PC-3 (cell line): ENCODE results near the gene APOA1. TPM values are rescaled to one million over a fixed set of nuclear protein-coding genes. Genes with fewer than 3 reads are reported as not detected.
"Not testable (repeated sequence)": the region's sequence is repeated elsewhere in the genome, so short reads cannot be mapped to it uniquely, and the experiment has no call there.

Source experiments
- ATAC-seq: fragments of 200-7000 bp; cut with Tn5 transposase; 2 replicates; pipeline ENCODE4 v1.9.1; 2020; ENCODE audit warnings: mild to moderate bottlenecking, moderate library complexity
- BruUV-seq: library from RNA; stranded (reverse); fragments of 400-500 nt; replicated peaks from 2 replicates; lab custom pipeline; 2021; lab: Mats Ljungman, UMichigan
- CTCF ChIA-PET: fragments of 300-600 bp; sonication (Branson Sonifier 250); formaldehyde crosslinking; loops from one replicate; lab custom pipeline; 2022; ENCODE audit warnings: antibody characterized with exemption; lab: Charles Lee
- POLR2A ChIA-PET: fragments of 300-600 bp; sonication (Branson Sonifier 250); formaldehyde crosslinking; loops from one replicate; lab custom pipeline; 2022; ENCODE audit warnings: antibody characterized with exemption; ENCODE audit not compliant: unreplicated experiment; lab: Charles Lee
- DNase-seq: peaks from one replicate; pipeline ENCODE4 v3.0.0-alpha.2; 2015
- H2AFZ ChIP-seq: fragments of 300-600 bp; sonication (generic); 2 replicates; pipeline ENCODE4 v1.6.0; 2016; ENCODE audit warnings: antibody characterized with exemption, low read length
- H3F3A ChIP-seq: fragments of 300-600 bp; sonication (generic); one replicate; pipeline ENCODE4 v1.6.0; 2017; ENCODE audit warnings: antibody characterized with exemption, low read length, control low read depth, mild to moderate bottlenecking; ENCODE audit not compliant: unreplicated experiment
- H3K27ac ChIP-seq: fragments of 300-600 bp; sonication (generic); 2 replicates; pipeline ENCODE4 v1.5.1; 2016; ENCODE audit warnings: mild to moderate bottlenecking, low read length
- H3K27me3 ChIP-seq: fragments of 300-600 bp; sonication (generic); 2 replicates; pipeline ENCODE4 v1.6.1; 2016; ENCODE audit warnings: low read length, mixed read lengths
- H3K36me3 ChIP-seq: fragments of 300-600 bp; sonication (generic); 2 replicates; pipeline ENCODE4 v1.6.1; 2016; ENCODE audit warnings: low read depth, mixed run types, low read length, mixed read lengths
- H3K4me1 ChIP-seq: fragments of 300-600 bp; sonication (generic); 2 replicates; pipeline ENCODE4 v1.5.1; 2016; ENCODE audit warnings: low read length; ENCODE audit not compliant: insufficient read depth
- H3K4me2 ChIP-seq: fragments of 300-600 bp; sonication (generic); 2 replicates; pipeline ENCODE4 v1.6.0; 2016; ENCODE audit warnings: low read length
- H3K4me3 ChIP-seq: fragments of 300-600 bp; sonication (generic); 2 replicates; pipeline ENCODE4 v1.5.1; 2016; ENCODE audit warnings: mild to moderate bottlenecking, low read length, mixed read lengths
- H3K79me2 ChIP-seq: fragments of 300-600 bp; sonication (generic); 2 replicates; pipeline ENCODE4 v1.6.1; 2017; ENCODE audit warnings: low read length, mixed read lengths
- H3K9ac ChIP-seq: fragments of 300-600 bp; sonication (generic); 2 replicates; pipeline ENCODE4 v1.6.0; 2016; ENCODE audit warnings: mild to moderate bottlenecking, low read length
- H3K9me2 ChIP-seq: fragments of 300-600 bp; sonication (generic); replicated peaks from 2 replicates; pipeline ENCODE4 v1.6.1; 2016; ENCODE audit warnings: mixed run types, low read length, mixed read lengths
- H3K9me3 ChIP-seq: fragments of 300-600 bp; sonication (generic); 2 replicates; pipeline ENCODE4 v1.6.1; 2016; ENCODE audit warnings: low read length, mixed read lengths
- H4K20me1 ChIP-seq: fragments of 300-600 bp; sonication (generic); 2 replicates; pipeline ENCODE4 v1.6.1; 2016; ENCODE audit warnings: low read length, mixed read lengths
- CTCF ChIP-seq: fragments of 300-600 bp; sonication (generic); conservative IDR thresholded peaks from 2 replicates; pipeline ENCODE4 v1.5.1; 2017; ENCODE audit warnings: antibody characterized with exemption, low read depth, mild to moderate bottlenecking, low read length
- EZH2 ChIP-seq: fragments of 300-600 bp; sonication (generic); IDR thresholded peaks from one replicate; pipeline ENCODE4 v1.6.1; 2017; ENCODE audit warnings: antibody characterized with exemption, mild to moderate bottlenecking, low read length; ENCODE audit not compliant: unreplicated experiment
- EZH2phosphoT487 ChIP-seq: fragments of 300-600 bp; sonication (generic); IDR thresholded peaks from 2 replicates; pipeline ENCODE4 v1.6.1; 2018; ENCODE audit warnings: mild to moderate bottlenecking, antibody characterized with exemption, low read length, borderline replicate concordance
- intact Hi-C: fragments of 100-400 bp; cut with micrococcal nuclease; formaldehyde crosslinking; loops from 2 replicates; pipeline ENCODE4 v1.9.0; 2023
- total RNA-seq: library from RNA; depleted of rRNA; stranded (reverse); fragments of >200 nt; gene quantifications from 2 replicates; pipeline ENCODE4 v1.2.3, GENCODE V29; 2014

The APOA1 gene
- total RNA-seq, 1 experiment from 2014 or later = 0.33 TPM

DNA sequence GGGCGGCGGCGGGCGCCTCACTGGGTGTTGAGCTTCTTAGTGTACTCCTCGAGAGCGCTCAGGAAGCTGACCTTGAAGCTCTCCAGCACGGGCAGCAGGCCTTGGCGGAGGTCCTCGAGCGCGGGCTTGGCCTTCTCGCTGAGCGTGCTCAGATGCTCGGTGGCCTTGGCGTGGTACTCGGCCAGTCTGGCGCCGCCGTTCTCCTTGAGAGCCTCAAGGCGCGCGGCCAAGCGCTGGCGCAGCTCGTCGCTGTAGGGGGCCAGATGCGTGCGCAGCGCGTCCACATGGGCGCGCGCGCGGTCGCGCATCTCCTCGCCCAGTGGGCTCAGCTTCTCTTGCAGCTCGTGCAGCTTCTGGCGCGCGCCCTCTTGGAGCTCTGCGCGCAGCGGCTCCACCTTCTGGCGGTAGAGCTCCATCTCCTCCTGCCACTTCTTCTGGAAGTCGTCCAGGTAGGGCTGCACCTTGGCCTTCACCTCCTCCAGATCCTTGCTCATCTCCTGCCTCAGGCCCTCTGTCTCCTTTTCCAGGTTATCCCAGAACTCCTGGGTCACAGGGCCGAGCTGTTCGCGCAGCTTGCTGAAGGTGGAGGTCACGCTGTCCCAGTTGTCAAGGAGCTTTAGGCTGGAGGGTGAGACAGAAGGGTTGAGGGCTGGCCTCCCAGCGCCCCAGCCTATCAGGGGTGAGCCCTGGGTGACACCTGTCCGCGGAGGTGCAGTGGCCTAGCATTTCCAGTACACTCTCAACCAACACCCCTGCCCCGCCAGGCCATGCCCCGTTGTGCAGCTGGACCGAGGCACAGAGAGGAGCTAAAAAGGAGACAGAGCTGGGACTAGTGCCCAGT is 1.4 kb downstream of the APOA1 start:
- no peak overlapping the region for H3K27ac ChIP-seq
- no TSS peak for BruUV-seq
- H3K36me3 ChIP-seq = no peaks in the 10 kb centered on the region
- ChIA-PET CTCF (interaction anchor here (0.6 to 2.3 kb wide), 14 partner anchors 13 to 391 kb away, joined by 3 to 16 read pairs (median 5); partner anchors contain the start of genes APOA5 and ZPR1), POLR2A (interaction anchor here (0.6 to 1.0 kb wide), 5 partner anchors 18 to 191 kb away, joined by 3 to 10 read pairs (median 6); partner anchors contain the start of gene ZPR1)
- peak overlapping the region; percentile 97 for H2AFZ ChIP-seq
- TF ChIP-seq EZH2phosphoT487 = no peak
- no peak for TF ChIP-seq EZH2
- TF ChIP-seq CTCF = peak; percentile 88
- intact Hi-C loops = loop anchor here (2.0 to 5.0 kb wide), 2 partner anchors 47 to 64 kb away; partner anchors contain the start of genes BUD13 and ZPR1
- H3K4me3 ChIP-seq = peak overlapping the region; percentile 63
- no peaks in the 10 kb centered on the region for H3F3A ChIP-seq
- peak overlapping the region; percentile 60 for H3K9ac ChIP-seq
- no peaks in the 10 kb centered on the region for H4K20me1 ChIP-seq
- peaks cover 7% of the 10 kb centered on the region for H3K4me1 ChIP-seq
- H3K27me3 ChIP-seq = no peaks in the 10 kb centered on the region
- peak overlapping the region; percentile 89 for H3K4me2 ChIP-seq
- DNase-seq (peak; percentile 98), ATAC-seq (peak; percentile 86)
- no peaks in the 10 kb centered on the region for H3K79me2 ChIP-seq
- H3K9me3 ChIP-seq = no peaks in the 10 kb centered on the region
- H3K9me2 ChIP-seq = no peaks in the 10 kb centered on the region

DNA sequence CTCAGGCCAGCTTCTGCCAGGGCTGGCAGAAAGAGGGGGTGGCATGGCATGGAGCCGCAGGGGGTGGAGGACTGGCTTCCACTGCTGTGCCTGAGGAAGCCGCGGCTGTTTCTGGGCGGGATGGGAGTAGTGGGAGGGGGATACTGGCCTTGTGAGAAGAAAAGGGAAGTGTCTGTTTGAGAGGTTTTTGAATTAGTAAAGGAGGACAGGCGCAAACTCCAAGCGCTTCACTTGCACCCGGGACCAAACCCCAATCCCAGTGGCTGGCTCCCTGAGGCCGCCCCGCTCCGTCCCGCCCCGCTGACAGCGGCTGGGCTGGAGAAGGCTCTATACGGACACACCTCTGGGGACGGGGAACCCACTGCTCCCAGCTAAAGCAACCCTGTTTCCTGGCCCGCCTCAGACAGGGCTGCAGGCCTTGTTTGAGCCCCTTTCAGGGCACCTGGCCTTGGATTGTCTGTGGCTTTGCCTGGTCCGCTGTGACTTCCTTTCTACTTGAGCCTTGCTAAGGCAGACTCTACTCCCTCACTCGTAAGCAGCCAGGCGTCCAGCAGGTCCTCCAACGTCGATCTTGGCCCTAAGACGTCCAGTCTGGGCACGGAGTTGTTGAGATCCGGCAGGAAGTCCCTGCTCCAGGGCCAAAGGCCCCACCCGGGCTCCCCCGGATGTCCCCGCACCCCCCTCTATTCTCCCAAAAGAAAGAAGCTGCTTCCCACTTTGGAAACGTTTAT is 2.2 kb downstream of the APOA1 start:
- ATAC-seq = peak; percentile 4
- intact Hi-C loops = loop anchor here (2.0 to 5.0 kb wide), 2 partner anchors 46 to 63 kb away; partner anchors contain the start of genes BUD13 and ZPR1
- H3K9ac ChIP-seq = peak overlapping the region; percentile 60
- no peaks in the 10 kb centered on the region for H3K36me3 ChIP-seq
- ChIA-PET POLR2A (interaction anchor here (0.6 to 1.0 kb wide), 4 partner anchors 18 to 192 kb away, joined by 5 to 10 read pairs (median 6); partner anchors contain the start of gene ZPR1), CTCF (interaction anchor here (0.6 to 2.3 kb wide), 13 partner anchors 18 to 392 kb away, joined by 3 to 16 read pairs (median 5); partner anchors contain the start of genes APOA5 and ZPR1)
- H3K27me3 ChIP-seq = no peaks in the 10 kb centered on the region
- peak overlapping the region; percentile 89 for H3K4me2 ChIP-seq
- peak overlapping the region; percentile 97 for H2AFZ ChIP-seq
- TSS peak; percentile 31 for BruUV-seq
- TF ChIP-seq CTCF = no peak
- no peak for TF ChIP-seq EZH2
- no peak for TF ChIP-seq EZH2phosphoT487
- H3K9me2 ChIP-seq = no peaks in the 10 kb centered on the region
- no peaks in the 10 kb centered on the region for H3K9me3 ChIP-seq
- H3K27ac ChIP-seq = no peak overlapping the region
- no peaks in the 10 kb centered on the region for H3K79me2 ChIP-seq
- no peaks in the 10 kb centered on the region for H4K20me1 ChIP-seq
- peak overlapping the region; percentile 63 for H3K4me3 ChIP-seq
- H3K4me1 ChIP-seq = peaks cover 7% of the 10 kb centered on the region
- DNase-seq = no peak
- no peaks in the 10 kb centered on the region for H3F3A ChIP-seq

GRCh38 chr11:116834535-116835041 is 2.8 kb downstream of the APOA1 start:
- CTCF ChIA-PET = interaction anchor here (0.6 kb wide), 1 partner anchor 21 kb away, joined by 3 read pairs; no protein-coding TSS in a partner anchor
- H4K20me1 ChIP-seq, H3K27ac ChIP-seq, POLR2A ChIA-PET, H3K36me3 ChIP-seq, H3K27me3 ChIP-seq, H3K9ac ChIP-seq, H3K79me2 ChIP-seq, H3K4me3 ChIP-seq, H3K4me1 ChIP-seq, H3K9me3 ChIP-seq, BruUV-seq, H2AFZ ChIP-seq, ATAC-seq, H3K4me2 ChIP-seq, H3F3A ChIP-seq, DNase-seq, H3K9me2 ChIP-seq: not testable (repeated sequence)
- intact Hi-C loops = loop anchor here (2.0 to 5.0 kb wide), 2 partner anchors 46 to 62 kb away; partner anchors contain the start of genes BUD13 and ZPR1
